ENCODE results near the gene PKDCC.

Gene PKDCC

DNA sequence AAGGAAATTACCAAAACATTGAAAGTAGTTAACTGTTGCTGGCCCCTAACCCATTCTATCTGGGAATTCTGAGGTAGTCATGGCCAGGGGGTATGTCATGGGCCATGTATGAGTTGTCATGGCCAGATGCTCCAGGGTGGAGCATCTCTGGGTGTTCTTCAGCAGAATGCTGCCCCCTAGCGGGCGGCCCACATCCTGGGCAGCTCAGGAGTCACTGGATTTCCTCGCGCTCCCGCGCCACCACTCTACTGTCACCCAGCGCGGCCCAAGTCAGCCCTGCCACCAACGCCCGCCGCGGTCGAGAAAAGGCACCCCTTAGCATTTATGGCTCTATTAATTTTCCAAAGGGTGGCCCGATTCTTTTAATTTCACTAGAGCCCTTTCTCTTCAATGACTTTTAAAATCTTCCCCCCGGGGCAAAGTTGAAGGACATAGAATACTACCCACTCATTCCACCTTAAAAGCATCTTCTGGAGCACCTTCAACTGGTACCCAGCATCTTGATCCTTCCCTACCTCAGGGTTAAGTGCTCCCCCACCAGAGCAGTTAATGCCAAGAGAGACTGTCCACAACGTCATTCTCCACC is 41.6 kb downstream of the PKDCC start:
- peak; percentile 29 for DNase-seq

GRCh38 chr2:42090216-42090615 is 42.4 kb downstream of the PKDCC start:
- DNase-seq: no peak

- no peak for DNase-seq
Observed at GRCh38 chr2:42091671-42092070, 43.9 kb downstream of the PKDCC start.

DNA sequence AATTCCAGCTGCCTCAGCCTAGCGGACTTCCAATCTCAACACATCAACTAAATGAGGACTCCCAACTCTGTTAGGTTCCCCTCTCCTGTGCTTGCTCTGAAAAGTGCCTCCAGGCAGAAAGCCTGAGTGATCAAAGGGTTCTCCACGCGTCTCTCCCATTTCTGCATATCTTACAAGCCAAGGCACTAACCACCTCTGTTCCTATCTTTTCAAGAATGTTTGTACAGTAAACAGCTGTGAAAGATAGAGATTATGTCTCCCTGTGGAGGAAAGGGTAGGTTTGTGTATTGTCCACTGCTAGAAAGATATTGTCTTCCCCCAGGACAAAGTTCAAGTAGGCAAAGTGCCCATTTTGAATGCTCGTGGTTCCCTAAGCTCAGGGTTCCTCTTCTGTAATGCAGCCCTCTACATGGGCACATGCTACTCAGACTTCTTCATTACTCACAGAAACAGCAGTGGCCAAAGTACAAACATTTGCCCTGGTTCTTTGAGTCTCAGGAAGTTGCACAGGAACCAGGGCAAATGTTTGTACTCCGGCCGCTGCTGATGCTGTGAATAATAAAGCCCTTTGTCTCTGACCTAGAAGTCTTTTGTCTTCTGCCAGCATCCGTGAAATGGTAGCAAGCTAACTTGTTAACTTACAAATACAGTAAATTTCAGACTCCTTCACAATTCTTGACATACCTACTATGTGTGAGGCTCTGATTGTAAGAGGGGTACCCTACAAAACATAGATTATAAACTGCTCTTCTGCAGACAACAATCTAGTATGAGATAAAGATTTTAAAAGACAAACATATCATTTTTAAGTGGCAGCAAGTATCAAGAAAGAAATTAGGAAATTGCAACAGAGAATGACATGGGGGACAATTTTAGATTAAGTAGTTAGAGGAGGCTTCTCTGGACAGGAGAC is 44.5 kb downstream of the PKDCC start:
- DNase-seq: peak; percentile 24

- DNase-seq: no peak
Observed at GRCh38 chr2:42094114-42094513, 46.3 kb downstream of the PKDCC start.

- DNase-seq: peak; percentile 14
Observed at GRCh38 chr2:42095923-42096408, 48.1 kb downstream of the PKDCC start.

- DNase-seq: no peak
Observed at GRCh38 chr2:42096869-42097591, 49.2 kb downstream of the PKDCC start.

DNA sequence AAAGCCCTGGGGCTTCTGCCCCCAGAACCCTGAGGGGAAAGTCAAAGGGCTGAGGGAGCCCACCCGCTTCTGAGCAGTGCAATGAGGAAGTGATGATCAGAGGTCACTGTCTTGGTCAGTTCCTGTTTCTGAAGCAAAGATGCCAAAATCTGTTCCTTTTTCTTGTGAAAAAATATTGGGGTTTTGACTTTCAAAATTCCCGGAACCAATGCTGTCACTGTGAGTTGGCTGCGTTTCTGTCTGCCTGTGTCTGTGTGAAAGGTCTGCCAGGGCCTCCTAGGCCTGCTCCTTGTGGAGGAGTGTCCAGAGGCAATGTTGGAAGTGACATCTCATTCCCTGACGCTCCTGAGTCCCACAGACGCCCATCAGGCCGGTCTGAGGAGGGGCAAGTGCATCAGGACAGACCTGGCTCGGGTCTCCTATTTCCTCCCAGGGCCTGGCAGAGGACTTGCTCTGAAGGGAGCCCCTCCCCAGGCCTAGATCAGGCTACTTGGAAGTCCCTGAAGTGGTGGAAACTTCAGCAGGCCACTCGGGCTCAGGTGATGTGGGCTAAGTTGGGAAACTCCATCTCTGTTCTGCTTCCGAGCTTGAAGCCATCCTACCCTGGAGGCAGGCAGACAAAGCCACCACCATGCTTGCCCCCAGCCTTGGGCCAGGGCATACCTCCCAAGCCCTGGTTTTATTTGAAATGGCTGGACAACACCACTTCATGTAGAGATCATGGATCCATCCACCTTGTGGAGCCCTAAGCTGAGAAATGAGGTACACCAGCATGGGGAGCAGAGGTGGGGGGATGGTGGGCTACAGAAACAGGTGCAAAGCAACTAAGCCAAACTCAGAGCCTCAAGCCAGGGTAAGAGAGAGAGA is 51.0 kb downstream of the PKDCC start:
- no peak for DNase-seq

DNA sequence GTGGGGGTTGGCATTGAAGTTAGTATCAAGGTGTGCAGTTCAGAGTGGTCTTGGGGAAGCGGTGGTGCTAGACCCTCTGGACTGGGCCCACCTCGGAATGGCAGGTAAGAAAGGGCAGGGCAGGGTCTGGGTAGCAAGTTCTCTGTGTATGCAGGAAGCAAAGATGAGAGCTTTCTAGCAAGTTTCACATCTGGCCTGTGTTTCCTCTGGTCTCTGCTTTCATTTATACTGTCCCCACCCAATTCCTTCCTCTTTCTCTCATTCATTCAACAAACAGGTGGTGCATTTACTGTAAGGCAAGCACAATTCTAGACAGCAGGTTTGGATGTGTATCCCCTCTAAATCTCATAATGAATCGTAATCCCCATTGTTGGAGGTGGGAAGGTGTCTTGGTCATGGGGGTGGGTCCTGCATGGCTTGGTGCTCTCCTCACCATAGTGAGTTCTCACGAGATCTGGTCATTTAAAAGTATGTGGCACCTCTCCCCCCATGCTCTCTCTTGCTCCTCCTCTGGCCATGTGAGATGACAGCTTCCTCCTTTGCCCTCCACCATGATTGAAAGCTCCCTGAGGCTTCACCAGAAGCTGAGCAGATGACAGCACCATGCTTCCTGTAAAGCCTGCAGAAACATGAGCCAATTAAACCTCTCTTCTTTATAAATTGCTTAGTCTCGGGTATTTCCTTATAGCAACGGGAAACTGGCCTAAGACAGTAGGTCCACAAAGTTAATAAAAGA is 51.8 kb downstream of the PKDCC start:
- no peak for DNase-seq

GRCh38 chr2:42100683-42101205 is 52.9 kb downstream of the PKDCC start:
- DNase-seq: no peak

DNA sequence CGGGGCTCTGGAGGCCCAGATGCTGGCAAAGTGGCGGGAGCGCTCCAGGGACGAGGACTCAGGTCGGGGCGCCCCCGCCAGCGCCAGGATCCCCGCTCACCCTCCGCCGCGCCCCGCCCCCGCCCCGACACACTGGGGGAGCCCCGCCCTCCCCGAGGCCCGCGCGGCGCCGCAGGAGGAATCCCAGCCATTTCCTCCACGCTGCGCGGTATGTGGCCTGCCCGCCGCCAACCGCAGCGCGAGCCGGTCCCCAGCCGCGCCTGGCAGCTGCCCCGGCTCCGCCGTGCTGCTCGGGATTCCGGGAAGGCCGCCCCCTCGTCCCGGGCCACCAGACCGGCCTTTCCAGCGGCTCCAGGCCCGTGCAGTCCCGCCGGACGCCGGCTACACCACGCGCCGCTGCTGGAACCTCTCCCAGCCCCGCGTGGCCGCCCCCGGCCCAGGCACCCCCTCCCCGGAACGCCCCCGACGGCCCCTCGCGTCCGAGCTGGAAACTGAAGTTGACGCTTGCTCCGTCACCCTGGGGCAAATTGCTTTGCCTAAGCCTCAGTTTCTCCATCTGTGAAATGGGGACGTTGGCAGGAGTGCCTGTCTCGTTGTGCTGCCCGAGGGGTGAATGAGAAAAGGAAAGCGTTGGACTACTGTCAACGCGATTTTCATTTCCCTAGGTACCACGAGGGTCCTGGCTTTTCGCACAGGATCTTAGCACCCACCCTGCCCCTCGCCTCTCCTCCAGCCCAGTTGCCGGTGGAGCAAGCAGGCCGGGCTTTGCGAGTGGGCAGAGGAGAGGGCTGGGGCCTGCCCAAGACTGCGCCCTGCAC is 53.6 kb downstream of the PKDCC start:
- DNase-seq: peak; percentile 52

GRCh38 chr2:42102024-42102590 is 54.3 kb downstream of the PKDCC start:
- no peak for DNase-seq

- no peak for DNase-seq
Observed at GRCh38 chr2:42102591-42103450, 55.0 kb downstream of the PKDCC start.

DNA sequence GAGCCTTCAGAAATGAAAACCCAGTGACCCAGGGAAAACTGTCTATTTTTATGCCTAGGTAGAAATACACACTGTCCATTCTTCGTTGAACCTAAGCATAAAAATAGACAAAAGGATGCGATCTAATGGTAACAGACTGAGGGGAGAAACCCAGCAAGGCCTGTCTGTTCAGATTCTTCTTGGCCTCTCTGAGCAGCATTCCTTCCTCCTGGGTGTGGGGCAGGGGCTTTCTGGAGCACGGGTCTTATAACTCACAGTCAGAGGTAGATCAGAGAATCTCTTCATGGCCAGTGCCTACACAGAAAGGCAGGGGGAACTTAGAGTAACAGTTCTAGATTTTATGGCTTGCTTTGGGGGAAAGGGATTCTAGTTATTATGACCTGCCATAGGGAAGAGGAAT is 56.0 kb downstream of the PKDCC start:
- DNase-seq: no peak

DNA sequence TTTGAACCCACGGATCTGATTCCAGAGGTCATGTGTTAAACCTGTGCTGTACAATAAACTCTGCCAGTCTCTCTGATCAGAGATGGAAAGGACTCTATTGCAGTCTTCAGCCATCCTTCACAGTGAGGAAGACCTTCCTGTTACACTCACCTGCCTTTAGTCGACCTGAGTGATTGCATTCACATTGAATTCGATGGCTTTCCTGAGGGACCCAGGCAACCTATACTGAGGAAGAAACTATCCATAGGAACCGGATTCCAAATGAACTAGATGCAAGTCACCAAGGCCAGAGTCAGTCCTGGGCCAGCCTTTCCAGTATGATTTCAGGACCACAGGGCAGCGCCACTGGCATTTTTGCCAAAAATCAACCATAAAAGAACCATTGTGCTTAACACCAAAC is 56.8 kb downstream of the PKDCC start:
- DNase-seq: no peak

GRCh38 chr2:42105330-42106256 is 57.8 kb downstream of the PKDCC start:
- DNase-seq: no peak

- no peak for DNase-seq
Observed at GRCh38 chr2:42106257-42106816, 58.5 kb downstream of the PKDCC start.
